Measurements from ENCODE around the gene OSM. TPM values are rescaled to one million over a fixed set of nuclear protein-coding genes. Genes with fewer than 3 reads are reported as not detected.

Gene OSM
- total RNA-seq, 1 experiment from 2014 or later = not detected

GRCh38 chr22:30285176-30285845, 18.7 kb upstream of the OSM start:
- Mint-ChIP-seq H3K27ac (ENCODE audit: unreplicated experiment) (no peak overlapping the region), H3K4me3 (ENCODE audit: low read depth, unreplicated experiment) (no peak overlapping the region), H3K4me1 (ENCODE audit: low read depth, unreplicated experiment) (peaks cover 7% of the 10 kb centered on the region), H3K36me3 (ENCODE audit: insufficient read depth, unreplicated experiment) (peaks cover 60% of the 10 kb centered on the region), H3K27me3 (ENCODE audit: unreplicated experiment) (no peaks in the 10 kb centered on the region), H3K9me3 (ENCODE audit: low read depth, unreplicated experiment) (no peaks in the 10 kb centered on the region)
- TF ChIP-seq CTCF (IDR thresholded peaks at IDR 0.05; ENCODE audit: unreplicated experiment) = no peak
- intact Hi-C loops (cut with micrococcal nuclease; ENCODE audit: unreplicated experiment) = no loop called here
- DNase-seq = no peak
- CTCF ChIA-PET = interaction anchor here (0.6 to 1.0 kb wide), 2 partner anchors 22 to 108 kb away, joined by 3 read pairs; no protein-coding TSS in a partner anchor
- BruUV-seq (replicated peaks) = no TSS peak

- intact Hi-C loops (cut with micrococcal nuclease; ENCODE audit: unreplicated experiment) = no loop called here
- CTCF ChIA-PET = interaction anchor here (0.6 to 1.0 kb wide), 2 partner anchors 21 to 107 kb away, joined by 3 read pairs; no protein-coding TSS in a partner anchor
- no TSS peak for BruUV-seq (replicated peaks)
Observed at GRCh38 chr22:30284666-30285065, 18.0 kb upstream of the OSM start.

GRCh38 chr22:30284172-30284571, 17.5 kb upstream of the OSM start:
- H3K4me1 Mint-ChIP-seq (ENCODE audit: low read depth, unreplicated experiment) = no peaks in the 10 kb centered on the region
- H3K36me3 Mint-ChIP-seq (ENCODE audit: insufficient read depth, unreplicated experiment) = peaks cover 54% of the 10 kb centered on the region
- no peak for TF ChIP-seq CTCF (IDR thresholded peaks at IDR 0.05; ENCODE audit: unreplicated experiment)
- BruUV-seq (replicated peaks) = no TSS peak
- no peaks in the 10 kb centered on the region for H3K27me3 Mint-ChIP-seq (ENCODE audit: unreplicated experiment)
- DNase-seq = no peak
- H3K27ac Mint-ChIP-seq (ENCODE audit: unreplicated experiment) = no peak overlapping the region
- CTCF ChIA-PET = no interaction called here
- no peaks in the 10 kb centered on the region for H3K9me3 Mint-ChIP-seq (ENCODE audit: low read depth, unreplicated experiment)
- H3K4me3 Mint-ChIP-seq (ENCODE audit: low read depth, unreplicated experiment) = no peak overlapping the region
- intact Hi-C loops (cut with micrococcal nuclease; ENCODE audit: unreplicated experiment) = no loop called here

More at GRCh38 chr22:30284666-30285065, 18.0 kb upstream of the OSM start:
- no peak for TF ChIP-seq CTCF (IDR thresholded peaks at IDR 0.05; ENCODE audit: unreplicated experiment)
- Mint-ChIP-seq H3K27ac (ENCODE audit: unreplicated experiment) (no peak overlapping the region), H3K9me3 (ENCODE audit: low read depth, unreplicated experiment) (no peaks in the 10 kb centered on the region), H3K4me3 (ENCODE audit: low read depth, unreplicated experiment) (no peak overlapping the region), H3K4me1 (ENCODE audit: low read depth, unreplicated experiment) (peaks cover under 1% of the 10 kb centered on the region), H3K36me3 (ENCODE audit: insufficient read depth, unreplicated experiment) (peaks cover 55% of the 10 kb centered on the region), H3K27me3 (ENCODE audit: unreplicated experiment) (no peaks in the 10 kb centered on the region)
- DNase-seq = no peak

GRCh38 chr22:30283342-30283741, 16.7 kb upstream of the OSM start:
- intact Hi-C loops (cut with micrococcal nuclease; ENCODE audit: unreplicated experiment) = no loop called here
- BruUV-seq (replicated peaks) = no TSS peak
- Mint-ChIP-seq H3K27me3 (ENCODE audit: unreplicated experiment) (no peaks in the 10 kb centered on the region), H3K4me1 (ENCODE audit: low read depth, unreplicated experiment) (no peaks in the 10 kb centered on the region), H3K9me3 (ENCODE audit: low read depth, unreplicated experiment) (no peaks in the 10 kb centered on the region), H3K36me3 (ENCODE audit: insufficient read depth, unreplicated experiment) (peaks cover 46% of the 10 kb centered on the region), H3K27ac (ENCODE audit: unreplicated experiment) (no peak overlapping the region), H3K4me3 (ENCODE audit: low read depth, unreplicated experiment) (no peak overlapping the region)
- no peak for DNase-seq
- CTCF ChIA-PET = no interaction called here
- TF ChIP-seq CTCF (IDR thresholded peaks at IDR 0.05; ENCODE audit: unreplicated experiment) = no peak
